HT1080 (cell line): ENCODE data around the gene CHCHD4. TPM values are rescaled to one million over a fixed set of nuclear protein-coding genes. Genes with fewer than 3 reads are reported as not detected.
A peak's percentile ranks its signal among the peaks of the same experiment; 100 is the strongest.
"Not testable (repeated sequence)": the region's sequence is repeated elsewhere in the genome, so short reads cannot be mapped to it uniquely, and the experiment has no call there.

Experiments
- DNase-seq: peaks from one replicate; pipeline ENCODE4 v3.0.0-alpha.2; 2015; ENCODE audit warnings: low read depth
- total RNA-seq: library from RNA; depleted of rRNA; stranded (reverse); fragments of >200 nt; shearing (Covaris generic); gene quantifications from 2 replicates; pipeline ENCODE4 v1.2.3, GENCODE V29; 2014

CHCHD4 gene
- total RNA-seq, 1 experiment from 2014 or later: 46.1 TPM

- DNase-seq: no peak
Observed at GRCh38 chr3:14135581-14135980, 10.9 kb upstream of the CHCHD4 start.

DNA sequence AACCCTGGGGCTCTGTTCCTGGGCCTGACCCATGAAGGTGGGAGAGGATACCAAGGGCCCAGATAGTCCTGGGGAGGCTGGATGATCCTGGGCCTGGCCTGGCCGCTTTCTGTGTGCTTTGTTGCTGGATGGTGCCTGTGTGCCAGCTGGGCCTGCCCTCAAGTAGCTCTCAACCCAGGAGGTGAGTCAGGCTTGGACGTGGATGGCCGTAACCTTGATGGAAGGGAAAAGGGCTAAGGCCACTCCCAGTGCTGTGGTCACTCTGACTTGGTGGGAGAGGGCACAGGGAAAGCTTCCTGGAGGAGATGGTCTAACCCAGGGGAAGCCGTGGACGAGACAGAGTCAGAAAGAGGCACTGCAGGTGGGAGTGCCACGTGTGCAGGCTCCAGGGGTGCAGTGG lies 9.6 kb upstream of the CHCHD4 start:
- DNase-seq: no peak

DNA sequence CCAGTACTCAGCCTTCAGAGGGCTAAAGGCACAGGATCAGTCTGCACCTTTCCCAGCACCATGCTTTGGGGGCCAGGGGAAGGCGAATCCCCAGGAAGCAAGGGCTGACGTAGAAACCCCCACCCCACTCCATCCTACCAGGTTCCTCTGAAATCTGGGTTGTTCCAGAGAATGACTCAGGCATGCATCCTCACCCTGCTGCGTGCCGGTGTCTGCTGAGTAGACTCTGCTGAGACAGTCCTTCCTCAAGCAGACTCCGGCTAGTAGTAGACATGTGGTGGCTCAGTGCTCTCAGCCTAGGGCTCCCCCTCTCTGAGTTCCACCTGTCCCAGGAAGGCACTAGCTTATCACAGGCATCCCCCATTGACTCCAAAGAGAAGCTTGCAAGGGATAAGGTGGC lies 9.2 kb upstream of the CHCHD4 start:
- no peak for DNase-seq

DNA sequence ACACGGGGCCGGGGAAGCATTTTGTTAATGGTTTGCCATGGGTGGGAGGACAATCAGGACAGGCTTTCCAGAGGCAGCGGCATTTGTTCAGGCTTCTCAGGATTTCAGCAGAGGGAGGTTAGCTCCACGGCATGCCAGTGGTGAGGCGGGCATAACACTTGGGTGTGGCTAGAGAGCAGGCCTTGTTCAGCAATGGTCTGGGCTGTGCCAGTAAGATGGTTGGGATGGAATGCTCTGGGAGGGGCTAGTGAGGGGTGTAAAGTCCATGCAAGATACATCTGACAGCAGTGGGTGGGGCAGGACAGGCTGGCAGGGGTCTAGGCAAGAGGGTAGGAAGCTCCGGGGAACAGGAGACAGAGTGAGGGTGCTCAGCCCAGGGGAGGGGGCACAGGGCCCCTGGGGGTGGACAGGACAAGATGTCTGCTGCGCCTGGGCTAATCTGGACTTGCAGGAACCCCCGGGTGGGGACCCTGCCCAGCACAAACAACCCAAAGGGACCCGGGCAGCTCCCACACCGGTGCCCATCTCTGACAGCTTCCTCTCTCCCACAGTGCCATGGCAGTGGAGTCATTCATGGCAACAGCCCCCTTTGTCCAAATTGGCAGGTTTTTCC lies 8.6 kb upstream of the CHCHD4 start:
- DNase-seq: no peak

DNA sequence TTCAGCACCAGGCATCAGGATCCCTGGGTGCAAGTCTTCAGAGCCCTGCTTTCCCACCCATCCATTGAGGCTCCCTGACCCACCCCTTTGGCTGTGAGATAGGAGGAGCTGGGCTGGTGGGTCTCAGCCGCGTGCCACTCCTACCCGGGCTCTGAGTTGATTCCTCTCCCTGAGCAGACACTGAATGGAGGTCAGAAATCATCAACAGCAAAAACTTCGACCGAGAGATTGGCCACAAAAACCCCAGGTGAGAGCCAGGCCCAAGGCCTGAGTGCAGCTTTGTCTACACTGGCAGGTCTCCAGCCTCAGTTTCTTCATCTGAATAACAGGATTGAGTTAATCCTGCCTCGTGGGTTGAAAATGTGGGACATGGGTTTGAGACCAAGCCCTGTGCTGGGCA lies 8.0 kb upstream of the CHCHD4 start:
- no peak for DNase-seq

DNA sequence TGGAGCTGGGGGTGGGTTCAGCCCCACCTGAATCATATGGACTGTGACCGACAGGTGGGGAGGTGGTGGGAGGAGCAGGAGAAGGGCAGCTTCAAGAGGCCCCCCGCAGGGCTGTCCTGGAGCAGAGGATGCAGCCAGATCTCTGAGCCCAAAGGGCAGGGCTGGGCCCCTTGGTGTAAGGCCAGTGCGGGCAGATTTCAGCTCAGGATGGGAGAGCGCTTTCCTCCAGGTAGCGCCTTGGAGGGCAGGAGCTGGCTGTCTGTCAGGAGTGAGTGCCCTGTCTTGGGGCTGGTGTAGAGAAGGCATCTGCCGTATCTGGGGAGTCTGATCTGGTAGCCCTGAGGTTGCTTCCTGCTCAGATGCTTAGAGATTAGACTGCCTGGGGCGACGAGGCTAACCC lies 7.5 kb upstream of the CHCHD4 start:
- DNase-seq: no peak

DNA sequence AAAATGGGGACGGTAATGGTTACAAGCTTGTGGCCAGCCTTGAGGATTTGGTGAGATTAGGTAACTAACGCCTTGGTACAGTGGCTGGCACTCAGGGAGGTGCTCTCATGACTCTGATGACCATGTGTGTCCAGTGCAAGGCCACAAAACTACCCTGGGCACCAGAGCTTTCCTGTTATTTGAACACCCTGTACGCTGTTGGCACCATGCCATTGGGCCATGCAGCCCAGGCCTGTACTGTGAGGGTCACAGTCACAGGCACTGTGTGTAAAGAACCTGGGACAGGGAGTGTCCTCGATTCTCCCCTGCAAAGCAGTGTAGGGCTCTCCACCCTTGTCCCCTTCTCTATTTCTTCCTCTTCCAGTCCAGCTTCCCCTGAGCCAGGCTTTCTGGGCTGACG lies 6.5 kb upstream of the CHCHD4 start:
- DNase-seq: no peak

DNA sequence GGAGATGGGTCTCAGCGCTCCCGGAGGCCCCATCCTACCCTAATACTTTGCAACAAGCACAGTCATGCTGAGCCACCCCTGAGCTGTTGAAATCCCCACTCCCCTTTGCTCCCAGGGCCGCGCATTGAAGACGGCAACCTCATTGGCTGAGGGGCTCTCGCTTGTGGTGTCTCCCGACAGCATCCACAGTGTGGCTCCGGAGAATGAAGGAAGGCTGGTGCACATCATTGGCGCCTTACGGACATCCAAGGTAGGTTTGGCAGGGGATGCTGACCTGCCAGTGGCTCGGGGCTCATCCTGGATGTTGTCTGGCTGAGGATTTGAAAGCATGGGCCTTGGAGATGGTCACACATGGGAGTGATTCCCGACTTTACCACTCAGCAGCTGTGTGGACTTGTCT lies 6.0 kb upstream of the CHCHD4 start:
- DNase-seq: no peak

DNA sequence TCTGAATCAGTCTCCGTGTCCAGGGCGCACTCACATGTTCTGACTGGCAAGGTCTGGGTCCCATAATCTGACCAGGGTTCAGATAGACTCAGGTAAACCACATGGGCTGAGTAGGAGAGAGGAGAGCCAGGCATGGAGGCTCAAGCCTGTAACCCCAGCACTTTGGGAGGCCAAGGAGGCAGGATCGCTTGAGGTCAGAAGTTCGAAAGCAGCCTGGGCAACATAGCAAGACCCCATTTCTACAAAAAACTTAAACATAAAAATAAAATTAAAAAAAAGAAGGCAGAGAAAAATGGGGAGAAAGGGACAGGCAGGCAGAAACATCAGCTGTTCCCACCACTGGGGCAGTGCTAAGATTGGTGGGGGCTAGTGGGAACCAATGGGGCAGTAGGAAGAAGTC lies 5.6 kb upstream of the CHCHD4 start:
- DNase-seq: no peak

DNA sequence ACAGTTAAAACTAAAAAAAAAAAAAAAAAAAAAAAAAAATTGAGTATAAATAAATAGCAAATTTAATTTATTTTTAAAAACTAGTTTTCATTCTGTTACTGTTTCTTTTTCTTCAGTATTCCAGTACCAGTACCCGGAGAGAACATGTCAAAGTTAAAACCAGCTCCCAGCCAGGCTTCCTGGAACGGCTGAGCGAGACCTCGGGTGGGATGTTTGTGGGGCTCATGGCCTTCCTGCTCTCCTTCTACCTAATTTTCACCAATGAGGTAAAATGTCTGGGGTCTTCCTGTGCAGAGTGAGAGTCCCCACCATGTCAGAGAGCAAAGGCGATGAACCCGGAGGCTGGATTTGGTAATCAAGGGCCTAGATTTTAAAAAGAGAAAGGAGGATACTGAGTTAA lies 4.6 kb upstream of the CHCHD4 start:
- no peak for DNase-seq

DNA sequence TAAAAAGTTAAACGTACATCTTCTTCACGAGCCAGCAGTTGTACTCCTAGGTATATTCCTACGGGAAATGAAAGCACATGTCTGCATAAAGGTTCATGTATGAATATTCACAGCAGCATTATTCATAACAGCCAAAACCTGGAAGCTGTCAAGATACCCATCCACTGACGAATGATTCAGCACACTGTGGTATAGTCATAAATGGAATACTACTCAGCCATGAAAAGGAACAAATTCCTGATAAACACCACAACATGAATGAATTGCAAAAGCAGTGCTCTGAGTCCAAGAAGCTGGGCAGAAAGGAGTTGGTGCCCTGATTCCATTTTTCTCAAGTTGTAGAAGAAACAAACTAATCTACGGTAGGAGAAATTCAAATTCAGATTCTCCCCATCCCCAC lies 4.1 kb upstream of the CHCHD4 start:
- DNase-seq: no peak

DNA sequence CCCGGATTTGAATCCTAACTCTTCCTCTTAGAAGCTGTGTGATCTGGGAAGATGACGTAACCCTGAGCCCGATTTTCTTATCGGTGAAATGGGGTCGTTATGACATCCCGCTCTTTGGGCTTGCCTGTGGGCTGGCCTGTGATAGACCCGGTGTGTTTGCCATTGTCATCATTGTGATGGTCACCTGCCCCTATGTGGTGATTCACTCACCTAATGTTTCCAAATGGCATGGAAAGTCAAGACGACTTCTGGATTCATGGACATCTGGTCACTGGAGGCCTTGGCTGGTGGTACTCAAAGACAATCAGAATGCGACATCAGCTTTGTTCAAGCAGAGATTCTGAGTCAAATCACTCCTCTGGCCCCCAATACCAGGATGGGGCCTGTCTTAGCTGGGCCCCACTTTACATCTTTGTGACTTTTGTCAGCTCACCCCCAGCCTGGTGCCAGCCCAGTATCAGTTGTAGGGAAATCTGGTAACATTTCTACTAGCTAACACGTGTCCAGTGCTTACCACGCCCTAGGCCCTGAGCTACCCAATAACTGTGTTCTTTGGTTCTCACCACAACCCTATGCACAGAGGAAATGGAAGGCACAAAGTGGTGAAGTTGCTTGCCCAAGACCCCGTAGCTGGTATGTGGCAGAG lies 3.0 kb upstream of the CHCHD4 start:
- no peak for DNase-seq

- DNase-seq: no peak
Observed at GRCh38 chr3:14126887-14127505, 2.3 kb upstream of the CHCHD4 start.

DNA sequence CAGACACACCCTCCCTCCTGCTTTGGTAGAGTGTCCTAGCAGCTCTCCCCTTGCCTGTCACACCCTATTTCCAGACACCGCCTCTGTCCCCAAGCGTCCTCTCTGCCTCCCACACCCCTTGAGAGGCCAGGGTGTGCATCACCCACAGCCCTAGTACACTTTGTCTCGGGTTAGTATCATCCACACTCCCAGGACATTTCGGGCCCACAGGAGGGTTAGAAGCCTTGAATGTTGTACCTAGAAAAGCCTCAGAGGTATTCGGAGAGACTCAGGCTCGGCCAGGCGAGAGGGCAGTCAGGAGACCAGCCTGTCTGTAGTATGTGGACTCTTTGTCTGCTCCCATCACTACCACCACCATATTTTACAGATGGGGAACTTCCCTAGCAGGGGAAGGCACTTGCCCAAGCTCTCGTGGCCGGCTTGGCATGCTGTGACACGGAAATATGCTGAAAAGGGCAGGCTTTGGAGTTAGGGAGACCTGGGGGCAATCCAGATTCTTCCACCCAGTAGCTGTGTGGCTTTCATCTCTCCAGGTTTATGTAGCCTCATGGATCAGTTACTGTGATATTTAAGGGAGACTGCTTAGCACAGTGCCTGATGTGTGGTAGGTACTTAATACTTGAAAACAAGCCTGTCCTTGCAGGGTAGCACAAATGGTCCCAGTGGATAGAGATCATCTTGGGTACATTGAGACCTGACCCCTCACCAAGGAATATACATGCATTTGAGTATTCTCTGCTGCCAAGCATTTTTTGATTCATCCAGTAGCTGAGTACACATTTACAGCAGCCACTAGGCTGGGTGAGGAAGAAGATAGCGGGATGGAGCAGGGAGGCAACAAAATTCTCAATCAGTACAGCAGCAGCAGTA lies 1.6 kb upstream of the CHCHD4 start:
- no peak for DNase-seq

GRCh38 chr3:14125193-14126016 lies 735 bp upstream of the CHCHD4 start:
- DNase-seq: peak; percentile 94

DNA sequence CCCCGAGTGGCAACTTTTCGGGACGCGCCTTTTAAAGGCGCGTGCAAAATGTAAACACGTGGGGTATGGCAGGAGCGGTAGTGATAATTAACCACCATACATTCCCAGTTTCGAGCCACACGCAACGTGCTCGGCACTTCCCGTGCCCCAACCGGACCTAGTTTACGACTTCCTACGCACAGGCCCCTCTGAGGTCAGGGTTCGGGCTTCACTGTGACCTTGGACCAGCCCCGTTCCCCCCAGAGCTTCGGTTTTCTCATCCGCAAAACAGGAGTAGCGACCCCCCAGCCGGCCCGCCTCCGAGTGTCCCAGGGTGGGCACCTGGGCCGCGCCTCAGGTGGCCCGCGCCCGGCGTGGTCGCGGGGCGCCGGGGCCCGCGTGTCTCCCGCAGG lies 451 bp downstream of the CHCHD4 start:
- peak; percentile 61 for DNase-seq

GRCh38 chr3:14123308-14124222 lies 1.1 kb downstream of the CHCHD4 start:
- no peak for DNase-seq

GRCh38 chr3:14122301-14122700 lies 2.4 kb downstream of the CHCHD4 start:
- DNase-seq: no peak

DNA sequence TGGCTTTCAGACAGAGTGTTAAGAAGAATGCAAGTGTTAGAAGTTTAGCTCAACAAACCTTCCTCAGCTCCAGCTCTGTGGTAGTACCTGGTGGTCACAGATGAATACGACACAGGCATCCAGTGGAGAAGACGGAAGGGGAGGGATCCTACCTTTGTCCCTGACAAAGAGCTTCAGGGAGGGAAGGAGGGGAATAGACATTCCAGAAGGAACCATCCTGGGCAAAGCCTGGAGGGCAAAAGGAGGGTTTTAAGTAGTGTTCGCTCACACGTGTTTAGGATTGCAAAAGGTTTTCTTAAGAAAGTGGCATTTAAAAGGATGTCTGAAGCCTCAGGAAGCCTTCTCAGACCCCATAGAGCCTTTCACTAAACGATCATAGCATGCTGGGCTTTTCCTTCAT lies 2.8 kb downstream of the CHCHD4 start:
- no peak for DNase-seq

DNA sequence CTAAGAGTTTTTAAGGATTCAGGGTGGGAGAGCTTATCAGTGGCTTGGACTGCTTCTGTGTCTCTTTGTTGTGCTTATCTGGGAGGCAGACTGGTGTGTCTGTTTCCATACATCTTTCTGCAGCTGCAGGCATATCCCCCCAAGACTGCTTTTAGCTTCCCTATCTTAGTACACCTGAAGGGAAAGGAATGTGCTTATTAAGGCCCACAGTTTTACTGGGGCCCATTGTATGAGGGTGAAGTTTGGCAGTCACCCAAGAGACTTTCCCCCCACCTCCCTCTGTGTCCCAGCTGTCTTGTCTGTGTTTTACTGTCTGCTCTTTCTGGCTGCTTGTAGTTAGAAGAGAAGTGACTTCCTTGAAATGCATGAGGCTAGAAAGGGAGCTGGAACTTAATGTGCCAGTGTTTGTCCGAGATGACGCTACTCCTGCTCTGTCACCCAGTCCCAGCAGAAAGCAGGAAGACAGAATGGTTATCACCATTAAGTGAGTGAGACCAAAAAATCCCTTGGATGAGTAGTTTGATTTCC lies 3.7 kb downstream of the CHCHD4 start:
- not testable (repeated sequence) for DNase-seq
